Head of caudate nucleus (tissue), 42 donors: Measurements from ENCODE around the gene TMEM108.
A peak's percentile ranks its signal among the peaks of the same experiment; 100 is the strongest.

Source experiments
- DNase-seq, 42 donors: peaks; one replicate each; pipeline versions ENCODE4 v3.0.0 to v3.0.0-alpha.2; 2020 to 2021; ENCODE audit warnings: mixed read lengths in 7 of 42
- intact Hi-C: fragments of 100-400 bp; cut with DNase I; formaldehyde crosslinking; loops from one replicate; pipeline ENCODE4 v1.15.0; 2022

The TMEM108 gene

GRCh38 chr3:133418361-133418760, 380.2 kb downstream of the TMEM108 start:
- DNase-seq, result no peak
- intact Hi-C loops, result no loop called here

DNA sequence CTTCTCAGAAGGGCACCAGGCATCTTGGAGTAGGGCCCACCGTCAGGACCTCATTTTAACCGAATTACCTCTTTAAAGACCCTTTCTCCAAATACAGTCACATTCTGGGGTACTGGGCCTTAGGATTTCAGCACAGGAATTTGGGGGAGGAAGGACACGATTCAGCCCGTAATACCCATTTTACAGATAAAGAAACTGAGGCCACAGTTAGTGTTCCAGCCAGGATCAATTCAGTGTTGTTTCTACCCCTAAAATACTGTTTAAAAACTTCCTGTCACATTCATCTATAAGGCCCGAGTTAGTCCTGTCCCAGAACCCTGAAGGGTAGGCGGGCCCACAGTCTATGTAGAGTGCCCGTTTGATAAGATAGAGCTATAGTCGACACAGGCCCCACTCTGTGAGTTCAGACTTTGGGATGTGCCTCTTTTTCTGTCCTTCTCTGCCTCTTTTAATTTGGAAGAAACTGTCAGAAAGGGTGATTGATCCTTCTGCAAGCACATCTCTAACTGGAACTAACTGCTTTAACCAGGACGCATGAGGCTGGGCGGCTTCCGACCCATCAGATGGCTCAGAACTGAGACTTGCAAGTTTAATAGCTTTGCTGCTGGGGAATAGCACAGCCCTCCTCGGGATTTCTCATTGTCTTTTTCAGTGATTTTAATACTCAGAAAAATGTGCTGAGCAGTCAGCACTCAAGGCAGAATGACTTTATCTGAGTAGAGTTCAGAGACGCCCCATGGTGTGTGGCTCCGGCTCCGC, 381.1 kb downstream of the TMEM108 start:
- no peak for DNase-seq
- intact Hi-C loops, result no loop called here

DNA sequence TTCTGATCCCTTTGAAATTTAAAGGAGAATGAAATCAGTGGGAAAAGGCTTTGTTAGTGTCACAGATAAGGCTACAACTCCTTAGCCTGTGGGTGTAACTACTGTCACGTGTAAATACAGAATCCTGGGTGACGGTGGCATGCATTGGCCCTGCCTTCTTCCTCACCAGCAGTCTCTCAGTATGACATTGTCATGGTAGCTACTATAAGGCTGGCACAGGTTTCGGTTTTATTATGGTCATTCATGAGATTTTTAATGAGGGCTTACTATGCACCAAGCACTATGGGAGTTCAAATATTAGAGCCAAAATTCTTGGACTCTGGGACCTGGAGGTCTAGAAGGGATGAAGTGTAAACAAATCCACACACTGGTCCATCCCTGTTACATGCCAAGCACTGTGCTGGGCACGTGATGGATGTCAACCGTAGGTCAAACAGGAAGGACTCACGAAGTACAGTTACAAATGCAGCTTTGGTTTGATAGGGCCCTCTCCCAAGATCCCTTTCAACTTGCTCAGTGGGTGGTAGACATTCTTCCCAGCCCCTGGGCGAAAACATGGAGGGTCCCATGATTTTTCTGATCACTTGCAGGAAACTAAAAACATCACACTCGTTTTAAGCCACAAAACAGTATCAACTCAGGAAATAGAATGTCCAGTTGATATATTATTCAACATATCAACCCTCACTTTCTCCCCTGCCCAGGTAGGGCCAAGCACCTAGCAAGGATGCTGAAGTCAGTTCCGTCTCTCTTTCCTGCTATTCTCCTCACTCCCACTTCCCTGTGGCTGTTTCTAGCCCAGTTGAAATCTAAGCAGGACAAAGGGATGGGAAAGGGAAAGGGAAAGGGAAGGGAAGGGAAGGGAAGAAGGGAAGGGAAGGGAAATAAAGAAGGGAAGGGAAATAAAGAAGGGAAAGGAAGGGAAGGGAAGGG, 387.0 kb downstream of the TMEM108 start:
- intact Hi-C loops, result loop anchor here (5.0 kb wide), 1 partner anchor 693 kb away; no protein-coding TSS in a partner anchor
- no peak for DNase-seq

- DNase-seq, result no peak
- intact Hi-C loops, result no loop called here
These were observed 387.7 kb downstream of the TMEM108 start for GRCh38 chr3:133425898-133426297.

DNA sequence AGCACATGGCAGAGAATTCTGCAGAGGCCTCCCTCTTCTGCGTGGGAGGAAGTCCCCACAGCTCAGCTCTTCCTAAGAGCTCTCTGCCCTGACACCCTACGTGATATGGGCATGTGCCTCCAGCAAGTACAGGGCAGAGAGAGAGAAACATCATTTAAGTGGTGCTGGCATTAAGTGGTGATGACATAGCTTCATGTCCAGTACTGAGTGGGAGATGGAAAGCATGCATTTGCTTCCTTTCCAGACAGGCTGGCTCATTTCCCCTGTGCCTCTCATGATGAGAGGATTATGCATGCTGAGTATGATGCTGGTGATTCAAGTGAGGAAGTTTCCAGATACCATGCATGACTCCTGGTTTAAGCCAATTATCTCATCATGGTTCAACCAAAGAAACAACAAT, 388.5 kb downstream of the TMEM108 start:
- DNase-seq, result no peak
- intact Hi-C loops, result no loop called here

GRCh38 chr3:133428552-133428951, 390.4 kb downstream of the TMEM108 start:
- no peak for DNase-seq
- intact Hi-C loops, result no loop called here

- DNase-seq, result no peak
- intact Hi-C loops, result no loop called here
These were observed 390.9 kb downstream of the TMEM108 start for GRCh38 chr3:133429063-133429462.

- no peak for DNase-seq
- intact Hi-C loops, result no loop called here
These were observed 401.4 kb downstream of the TMEM108 start for GRCh38 chr3:133439563-133439962.

DNA sequence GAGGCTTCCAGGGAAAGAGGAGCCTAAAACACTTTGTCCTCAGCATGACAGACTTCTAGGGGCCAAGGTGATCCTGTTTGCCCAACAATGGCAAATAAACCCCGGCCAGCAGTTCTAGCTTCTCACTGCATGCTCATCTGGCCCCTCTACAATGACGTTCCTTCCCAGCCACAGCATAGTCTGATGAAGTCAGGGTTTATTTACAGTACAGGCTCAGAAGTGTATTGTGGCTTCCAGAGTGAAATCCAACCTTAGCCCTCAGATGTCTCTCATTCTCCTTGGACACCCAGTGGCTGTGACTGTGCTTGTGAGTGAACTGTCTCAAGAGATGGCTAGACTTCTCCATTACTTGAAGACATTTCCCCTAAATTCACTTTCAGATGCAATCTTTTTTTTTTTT, 402.5 kb downstream of the TMEM108 start:
- intact Hi-C loops, result no loop called here
- no peak for DNase-seq

GRCh38 chr3:133441867-133442270, 403.7 kb downstream of the TMEM108 start:
- no peak for DNase-seq
- intact Hi-C loops, result no loop called here

DNA sequence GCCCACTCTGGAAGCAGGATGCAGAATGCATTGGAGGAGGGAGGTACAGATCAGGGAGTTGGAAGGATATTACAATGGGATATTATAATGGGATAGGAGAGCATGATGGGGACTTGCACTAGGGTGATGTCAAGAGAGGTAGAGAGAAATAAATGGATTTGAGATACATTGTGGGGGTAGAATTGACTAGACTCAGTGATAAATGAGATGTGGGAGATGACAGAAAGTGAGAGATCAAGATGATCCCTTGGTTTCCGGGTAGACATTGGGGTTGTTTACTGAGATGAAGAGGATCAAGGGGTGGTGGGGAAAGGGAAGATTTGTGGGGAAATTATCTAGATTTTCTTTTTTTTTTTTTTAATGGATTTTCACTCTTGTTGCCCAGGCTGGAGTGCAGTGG, 404.3 kb downstream of the TMEM108 start:
- DNase-seq, result no peak
- intact Hi-C loops, result no loop called here

GRCh38 chr3:133443649-133444422, 405.6 kb downstream of the TMEM108 start:
- peak in 5 of 42 donors; percentile 8 to 32 (median 16) for DNase-seq
- intact Hi-C loops, result no loop called here

DNA sequence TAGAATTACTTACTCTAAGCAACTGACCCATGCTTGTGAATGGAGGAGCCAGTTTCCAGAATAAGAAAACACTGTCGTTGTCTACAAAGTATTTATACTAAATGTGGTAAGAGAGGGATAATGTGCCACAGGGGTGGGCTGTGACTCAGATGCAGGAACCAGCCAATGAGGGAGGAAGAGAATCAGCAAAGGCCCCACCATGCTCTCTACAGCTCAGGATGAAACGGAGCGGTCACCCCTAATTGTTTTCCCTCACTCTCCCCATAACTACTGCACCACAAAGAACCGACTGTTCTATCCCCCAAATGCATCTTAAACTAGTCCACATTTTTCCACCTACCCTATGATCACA, 406.2 kb downstream of the TMEM108 start:
- intact Hi-C loops, result no loop called here

GRCh38 chr3:133445108-133445507, 406.9 kb downstream of the TMEM108 start:
- intact Hi-C loops, result no loop called here
- no peak for DNase-seq

More for the DNA sequence above, 406.2 kb downstream of the TMEM108 start:
- DNase-seq, result no peak
